PC-3 (cell line): ENCODE data around the gene ZMIZ2. TPM values are rescaled to one million over a fixed set of nuclear protein-coding genes. Genes with fewer than 3 reads are reported as not detected.

Source experiments
- ATAC-seq: fragments of 200-7000 bp; cut with Tn5 transposase; 2 replicates; pipeline ENCODE4 v1.9.1; 2020; ENCODE audit warnings: mild to moderate bottlenecking, moderate library complexity
- BruUV-seq: library from RNA; stranded (reverse); fragments of 400-500 nt; replicated peaks from 2 replicates; lab custom pipeline; 2021; lab: Mats Ljungman, UMichigan
- CTCF ChIA-PET: fragments of 300-600 bp; sonication (Branson Sonifier 250); formaldehyde crosslinking; loops from one replicate; lab custom pipeline; 2022; ENCODE audit warnings: antibody characterized with exemption; lab: Charles Lee
- POLR2A ChIA-PET: fragments of 300-600 bp; sonication (Branson Sonifier 250); formaldehyde crosslinking; loops from one replicate; lab custom pipeline; 2022; ENCODE audit warnings: antibody characterized with exemption; ENCODE audit not compliant: unreplicated experiment; lab: Charles Lee
- DNase-seq: peaks from one replicate; pipeline ENCODE4 v3.0.0-alpha.2; 2015
- H2AFZ ChIP-seq: fragments of 300-600 bp; sonication (generic); 2 replicates; pipeline ENCODE4 v1.6.0; 2016; ENCODE audit warnings: antibody characterized with exemption, low read length
- H3F3A ChIP-seq: fragments of 300-600 bp; sonication (generic); one replicate; pipeline ENCODE4 v1.6.0; 2017; ENCODE audit warnings: antibody characterized with exemption, low read length, control low read depth, mild to moderate bottlenecking; ENCODE audit not compliant: unreplicated experiment
- H3K27ac ChIP-seq: fragments of 300-600 bp; sonication (generic); 2 replicates; pipeline ENCODE4 v1.5.1; 2016; ENCODE audit warnings: mild to moderate bottlenecking, low read length
- H3K27me3 ChIP-seq: fragments of 300-600 bp; sonication (generic); 2 replicates; pipeline ENCODE4 v1.6.1; 2016; ENCODE audit warnings: low read length, mixed read lengths
- H3K36me3 ChIP-seq: fragments of 300-600 bp; sonication (generic); 2 replicates; pipeline ENCODE4 v1.6.1; 2016; ENCODE audit warnings: low read depth, mixed run types, low read length, mixed read lengths
- H3K4me1 ChIP-seq: fragments of 300-600 bp; sonication (generic); 2 replicates; pipeline ENCODE4 v1.5.1; 2016; ENCODE audit warnings: low read length; ENCODE audit not compliant: insufficient read depth
- H3K4me2 ChIP-seq: fragments of 300-600 bp; sonication (generic); 2 replicates; pipeline ENCODE4 v1.6.0; 2016; ENCODE audit warnings: low read length
- H3K4me3 ChIP-seq: fragments of 300-600 bp; sonication (generic); 2 replicates; pipeline ENCODE4 v1.5.1; 2016; ENCODE audit warnings: mild to moderate bottlenecking, low read length, mixed read lengths
- H3K79me2 ChIP-seq: fragments of 300-600 bp; sonication (generic); 2 replicates; pipeline ENCODE4 v1.6.1; 2017; ENCODE audit warnings: low read length, mixed read lengths
- H3K9ac ChIP-seq: fragments of 300-600 bp; sonication (generic); 2 replicates; pipeline ENCODE4 v1.6.0; 2016; ENCODE audit warnings: mild to moderate bottlenecking, low read length
- H3K9me2 ChIP-seq: fragments of 300-600 bp; sonication (generic); replicated peaks from 2 replicates; pipeline ENCODE4 v1.6.1; 2016; ENCODE audit warnings: mixed run types, low read length, mixed read lengths
- H3K9me3 ChIP-seq: fragments of 300-600 bp; sonication (generic); 2 replicates; pipeline ENCODE4 v1.6.1; 2016; ENCODE audit warnings: low read length, mixed read lengths
- H4K20me1 ChIP-seq: fragments of 300-600 bp; sonication (generic); 2 replicates; pipeline ENCODE4 v1.6.1; 2016; ENCODE audit warnings: low read length, mixed read lengths
- EZH2 ChIP-seq: fragments of 300-600 bp; sonication (generic); IDR thresholded peaks from one replicate; pipeline ENCODE4 v1.6.1; 2017; ENCODE audit warnings: antibody characterized with exemption, mild to moderate bottlenecking, low read length; ENCODE audit not compliant: unreplicated experiment
- EZH2phosphoT487 ChIP-seq: fragments of 300-600 bp; sonication (generic); IDR thresholded peaks from 2 replicates; pipeline ENCODE4 v1.6.1; 2018; ENCODE audit warnings: mild to moderate bottlenecking, antibody characterized with exemption, low read length, borderline replicate concordance
- intact Hi-C: fragments of 100-400 bp; cut with micrococcal nuclease; formaldehyde crosslinking; loops from 2 replicates; pipeline ENCODE4 v1.9.0; 2023
- total RNA-seq: library from RNA; depleted of rRNA; stranded (reverse); fragments of >200 nt; gene quantifications from 2 replicates; pipeline ENCODE4 v1.2.3, GENCODE V29; 2014
- TF ChIP-seq, protein P1 (sequence below): fragments of 300-600 bp; sonication (generic); conservative IDR thresholded peaks from 2 replicates; pipeline ENCODE4 v1.5.1; 2017; ENCODE audit warnings: antibody characterized with exemption, low read depth, mild to moderate bottlenecking, low read length

The ZMIZ2 gene
- total RNA-seq, 1 experiment from 2014 or later, result 18.3 TPM

DNA sequence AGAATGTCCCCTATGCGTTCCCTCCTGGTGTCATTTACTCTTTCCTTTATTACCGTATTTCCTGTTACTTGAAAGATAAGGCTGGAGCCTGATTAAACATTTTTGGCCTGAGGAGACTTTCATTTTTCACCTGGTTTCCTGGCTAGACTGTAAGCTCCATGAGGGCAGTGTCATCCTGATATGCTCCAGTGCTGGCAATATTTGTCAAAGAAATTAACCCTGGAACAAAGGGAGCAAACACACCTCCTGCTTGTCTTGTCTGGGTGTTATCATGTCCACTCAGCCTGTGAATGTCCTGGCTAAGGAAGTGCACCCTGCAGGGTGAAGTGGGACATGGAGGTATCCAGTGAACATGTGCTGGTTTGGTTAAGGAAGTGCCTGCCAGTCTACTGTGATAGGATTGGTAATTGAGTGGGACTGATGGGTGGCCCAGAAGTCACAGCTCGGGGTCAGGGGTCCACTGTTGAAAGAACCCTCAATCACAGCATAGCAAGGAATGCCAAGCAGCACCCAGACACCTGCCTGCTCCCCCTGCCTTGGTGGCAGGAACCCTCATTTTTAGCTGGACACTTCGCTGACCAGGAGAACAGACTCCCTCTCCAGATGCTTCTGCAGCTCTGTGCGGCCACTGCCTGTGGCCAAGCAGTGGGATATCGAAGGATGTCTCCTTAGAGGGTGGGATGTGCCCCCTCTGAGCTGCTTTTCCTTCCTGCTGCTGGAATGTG is 26.9 kb downstream of the ZMIZ2 start:
- no peaks in the 10 kb centered on the region for H3F3A ChIP-seq
- no peak for ATAC-seq
- intact Hi-C loops, result no loop called here
- no peaks in the 10 kb centered on the region for H3K9me2 ChIP-seq
- no peak overlapping the region for H2AFZ ChIP-seq
- H3K36me3 ChIP-seq, result no peaks in the 10 kb centered on the region
- no peak overlapping the region for H3K4me3 ChIP-seq
- no peaks in the 10 kb centered on the region for H3K9me3 ChIP-seq
- no peak overlapping the region for H3K9ac ChIP-seq
- no peaks in the 10 kb centered on the region for H3K4me1 ChIP-seq
- TF ChIP-seq EZH2phosphoT487 (no peak), EZH2 (no peak)
- TF ChIP-seq, protein P1, sequence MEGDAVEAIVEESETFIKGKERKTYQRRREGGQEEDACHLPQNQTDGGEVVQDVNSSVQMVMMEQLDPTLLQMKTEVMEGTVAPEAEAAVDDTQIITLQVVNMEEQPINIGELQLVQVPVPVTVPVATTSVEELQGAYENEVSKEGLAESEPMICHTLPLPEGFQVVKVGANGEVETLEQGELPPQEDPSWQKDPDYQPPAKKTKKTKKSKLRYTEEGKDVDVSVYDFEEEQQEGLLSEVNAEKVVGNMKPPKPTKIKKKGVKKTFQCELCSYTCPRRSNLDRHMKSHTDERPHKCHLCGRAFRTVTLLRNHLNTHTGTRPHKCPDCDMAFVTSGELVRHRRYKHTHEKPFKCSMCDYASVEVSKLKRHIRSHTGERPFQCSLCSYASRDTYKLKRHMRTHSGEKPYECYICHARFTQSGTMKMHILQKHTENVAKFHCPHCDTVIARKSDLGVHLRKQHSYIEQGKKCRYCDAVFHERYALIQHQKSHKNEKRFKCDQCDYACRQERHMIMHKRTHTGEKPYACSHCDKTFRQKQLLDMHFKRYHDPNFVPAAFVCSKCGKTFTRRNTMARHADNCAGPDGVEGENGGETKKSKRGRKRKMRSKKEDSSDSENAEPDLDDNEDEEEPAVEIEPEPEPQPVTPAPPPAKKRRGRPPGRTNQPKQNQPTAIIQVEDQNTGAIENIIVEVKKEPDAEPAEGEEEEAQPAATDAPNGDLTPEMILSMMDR, result no peak
- H3K4me2 ChIP-seq, result no peak overlapping the region
- BruUV-seq, result no TSS peak
- ChIA-PET CTCF (no interaction called here), POLR2A (interaction anchor here (0.6 kb wide), 1 partner anchor 284 kb away, joined by 4 read pairs; no protein-coding TSS in a partner anchor)
- no peak for DNase-seq
- no peak overlapping the region for H3K27ac ChIP-seq
- no peaks in the 10 kb centered on the region for H3K27me3 ChIP-seq
- H4K20me1 ChIP-seq, result no peaks in the 10 kb centered on the region
- no peaks in the 10 kb centered on the region for H3K79me2 ChIP-seq

DNA sequence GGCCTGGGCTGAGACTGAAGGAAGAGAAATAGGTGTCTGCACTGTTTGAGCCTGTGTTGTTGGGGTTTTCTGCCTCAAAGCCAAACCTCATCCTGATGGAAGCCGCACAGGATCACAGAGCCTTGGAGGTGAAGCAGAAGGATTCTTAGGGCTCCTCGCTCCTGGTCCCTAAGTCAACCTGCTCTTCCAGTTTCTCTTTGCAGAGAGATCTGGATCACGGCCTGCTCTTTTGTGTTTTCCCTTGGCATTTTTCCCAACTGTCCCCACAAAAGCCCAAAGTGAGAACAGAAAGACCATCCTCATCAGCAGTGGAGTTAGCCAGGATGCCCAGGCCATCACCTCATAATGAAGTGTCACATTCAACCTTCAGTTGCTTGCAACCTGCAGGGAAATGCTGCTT is 27.6 kb downstream of the ZMIZ2 start:
- no peaks in the 10 kb centered on the region for H3K9me3 ChIP-seq
- H4K20me1 ChIP-seq, result no peaks in the 10 kb centered on the region
- H3K27me3 ChIP-seq, result no peaks in the 10 kb centered on the region
- H3K36me3 ChIP-seq, result no peaks in the 10 kb centered on the region
- intact Hi-C loops, result no loop called here
- no peaks in the 10 kb centered on the region for H3F3A ChIP-seq
- no peaks in the 10 kb centered on the region for H3K4me1 ChIP-seq
- H2AFZ ChIP-seq, result no peak overlapping the region
- H3K27ac ChIP-seq, result no peak overlapping the region
- no peaks in the 10 kb centered on the region for H3K79me2 ChIP-seq
- TF ChIP-seq EZH2phosphoT487 (no peak), EZH2 (no peak)
- TF ChIP-seq, protein P1, result no peak
- H3K9ac ChIP-seq, result no peak overlapping the region
- H3K4me2 ChIP-seq, result no peak overlapping the region
- CTCF ChIA-PET, result no interaction called here
- DNase-seq, result no peak
- no TSS peak for BruUV-seq
- POLR2A ChIA-PET, result no interaction called here
- no peak overlapping the region for H3K4me3 ChIP-seq
- ATAC-seq, result no peak
- no peaks in the 10 kb centered on the region for H3K9me2 ChIP-seq

DNA sequence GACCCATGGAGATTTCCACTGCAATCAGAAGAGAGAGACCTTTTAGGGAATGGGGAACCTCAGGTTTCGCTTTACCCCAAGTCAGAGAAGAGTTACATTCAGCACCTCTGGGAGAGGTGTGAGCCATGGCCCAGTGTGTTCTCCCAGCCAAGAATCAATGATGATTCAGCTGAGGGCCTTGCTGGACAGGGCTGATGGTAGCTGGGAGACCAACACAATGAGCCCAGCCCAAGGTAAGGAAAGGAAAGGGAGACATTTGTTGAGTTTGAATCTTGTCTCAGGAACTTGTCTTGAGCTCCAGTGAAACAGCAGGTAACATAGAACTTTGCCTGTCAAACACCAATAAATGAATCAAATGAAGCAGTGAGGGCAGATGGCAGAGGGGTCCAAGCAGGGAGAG is 33.8 kb downstream of the ZMIZ2 start:
- Histone ChIP-seq H3K27ac (no peak overlapping the region), H3K4me3 (no peak overlapping the region), H3K79me2 (no peaks in the 10 kb centered on the region), H3K9me3 (no peaks in the 10 kb centered on the region), H3K9ac (no peak overlapping the region), H3K36me3 (no peaks in the 10 kb centered on the region), H3K27me3 (no peaks in the 10 kb centered on the region), H3K4me2 (no peak overlapping the region), H3F3A (no peaks in the 10 kb centered on the region), H2AFZ (no peak overlapping the region), H3K4me1 (no peaks in the 10 kb centered on the region), H4K20me1 (no peaks in the 10 kb centered on the region), H3K9me2 (no peaks in the 10 kb centered on the region)
- no peak for DNase-seq
- intact Hi-C loops, result no loop called here
- TF ChIP-seq EZH2 (no peak), EZH2phosphoT487 (no peak)
- TF ChIP-seq, protein P1, result no peak
- BruUV-seq, result no TSS peak
- ChIA-PET CTCF (no interaction called here), POLR2A (no interaction called here)
- peak; percentile 24; the same call in 1 of the 2 replicates for ATAC-seq
